UCSD-AML1 (cell line): ENCODE results near the gene MAML1.

Source experiments
- DNase-seq: peaks from one replicate; lab custom pipeline; 2025; ENCODE audit not compliant: unreplicated experiment; lab: John Stamatoyannopoulos, UW

The MAML1 gene

DNA sequence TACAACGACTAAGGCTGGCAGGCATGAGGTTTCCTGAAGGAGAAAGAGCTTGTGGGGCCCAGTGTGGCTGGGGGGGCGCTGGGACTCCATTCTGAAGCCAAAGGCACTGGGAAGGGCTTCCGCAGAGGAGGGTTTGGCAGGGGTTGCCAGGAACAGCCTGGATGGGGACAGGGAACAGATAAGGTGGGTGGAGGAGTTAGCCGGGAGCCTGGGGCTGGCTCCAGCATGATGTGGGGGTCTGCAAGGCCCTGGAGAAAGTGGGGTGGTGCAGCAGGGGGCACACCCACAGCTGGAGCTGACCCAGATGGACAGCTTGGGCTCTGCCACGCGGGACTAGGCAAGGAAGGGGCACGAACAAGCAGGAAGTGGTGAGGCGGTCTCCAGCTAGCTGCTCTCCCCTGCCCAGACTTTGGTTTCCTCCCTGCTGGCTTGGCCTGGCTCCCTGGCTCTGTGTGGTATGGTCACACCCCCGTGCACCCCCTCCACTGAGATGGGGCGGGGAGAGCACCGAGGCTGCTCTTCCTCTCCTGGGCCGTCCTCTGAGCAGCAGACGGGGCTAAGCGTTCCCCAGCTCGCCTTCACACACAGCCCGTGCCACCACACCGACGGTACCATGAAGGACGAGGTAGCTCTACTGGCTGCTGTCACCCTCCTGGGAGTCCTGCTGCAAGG lies 61.0 kb downstream of the MAML1 start, which contains the start of gene LTC4S:
Gene LTC4S, plus strand, starts transcription at position 519 of the 672 bp plus-strand sequence. Its CDS starts 95 bp downstream, at position 614.
- peak; percentile 89 for DNase-seq

DNA sequence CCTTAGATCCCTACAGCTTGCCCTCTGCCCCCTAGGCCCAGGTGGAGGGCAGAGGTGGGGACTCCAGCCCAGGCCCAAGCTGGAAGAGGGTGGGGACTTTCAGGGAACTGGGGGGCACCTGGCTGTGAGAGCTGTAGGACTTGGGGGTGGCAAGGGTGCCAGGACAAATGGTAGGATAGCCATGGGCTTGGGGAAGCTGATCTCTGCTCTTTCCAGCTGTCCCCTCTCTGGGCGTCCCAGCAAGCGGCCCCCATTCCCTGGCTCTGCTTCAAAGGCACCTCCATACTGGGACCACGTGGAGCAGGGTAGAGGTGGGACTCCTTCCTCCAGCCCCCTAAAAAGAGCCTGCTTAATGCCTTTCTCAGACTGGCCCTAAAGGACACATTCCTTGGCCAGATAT lies 61.5 kb downstream of the MAML1 start:
- no peak for DNase-seq

DNA sequence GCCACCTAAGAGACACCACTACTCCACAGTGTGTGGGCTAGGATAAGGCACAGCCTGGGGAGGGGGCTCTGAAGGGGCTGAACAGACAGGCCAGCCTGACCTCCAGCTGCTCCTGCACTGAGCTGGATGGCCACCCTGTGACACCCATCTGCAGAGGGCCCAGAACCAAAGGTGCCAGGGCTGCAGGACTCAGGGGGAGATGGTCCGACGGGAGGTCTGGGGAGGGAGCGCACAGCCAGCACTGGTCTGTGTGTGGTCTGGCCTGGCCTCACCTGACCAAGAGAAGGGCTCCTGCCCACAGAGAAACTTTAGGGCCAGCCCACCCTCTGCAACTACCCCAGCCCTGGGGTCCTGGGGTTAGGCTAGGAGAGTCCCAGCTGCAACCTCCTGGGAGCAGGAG lies 62.0 kb downstream of the MAML1 start:
- no peak for DNase-seq

DNA sequence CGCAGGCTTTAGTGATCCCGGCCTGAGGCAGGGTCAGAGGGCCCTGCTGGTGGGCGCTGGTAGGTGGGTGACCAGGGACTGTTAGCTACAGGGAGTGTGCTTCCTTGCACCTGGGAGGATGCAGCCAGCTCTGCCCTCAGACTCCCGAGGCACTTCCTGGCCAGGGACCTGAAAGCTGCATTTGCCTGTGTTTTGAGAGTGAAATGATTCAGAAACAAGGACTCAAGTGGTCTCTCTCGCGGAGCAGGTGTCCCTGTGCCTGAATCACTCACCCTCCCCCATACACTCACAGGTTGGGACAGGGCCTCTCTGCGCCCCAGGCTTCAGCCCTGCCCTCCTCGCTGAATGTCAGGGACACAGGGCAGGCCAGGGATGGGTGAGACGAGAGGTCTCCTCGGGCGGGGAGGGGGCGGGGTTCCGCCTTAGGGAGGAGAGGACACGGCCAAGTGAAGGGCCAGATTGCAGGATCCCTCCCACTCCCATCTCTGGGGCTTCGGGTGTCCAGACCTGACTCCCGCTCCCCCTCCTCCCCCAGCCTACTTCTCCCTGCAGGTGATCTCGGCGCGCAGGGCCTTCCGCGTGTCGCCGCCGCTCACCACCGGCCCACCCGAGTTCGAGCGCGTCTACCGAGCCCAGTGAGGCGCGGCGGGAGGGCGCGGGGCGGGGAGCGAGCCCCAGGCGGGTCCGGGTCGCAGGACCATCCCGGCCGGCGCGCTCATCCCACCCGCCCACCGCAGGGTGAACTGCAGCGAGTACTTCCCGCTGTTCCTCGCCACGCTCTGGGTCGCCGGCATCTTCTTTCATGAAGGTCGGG lies 62.6 kb downstream of the MAML1 start:
- peak; percentile 31 for DNase-seq

DNA sequence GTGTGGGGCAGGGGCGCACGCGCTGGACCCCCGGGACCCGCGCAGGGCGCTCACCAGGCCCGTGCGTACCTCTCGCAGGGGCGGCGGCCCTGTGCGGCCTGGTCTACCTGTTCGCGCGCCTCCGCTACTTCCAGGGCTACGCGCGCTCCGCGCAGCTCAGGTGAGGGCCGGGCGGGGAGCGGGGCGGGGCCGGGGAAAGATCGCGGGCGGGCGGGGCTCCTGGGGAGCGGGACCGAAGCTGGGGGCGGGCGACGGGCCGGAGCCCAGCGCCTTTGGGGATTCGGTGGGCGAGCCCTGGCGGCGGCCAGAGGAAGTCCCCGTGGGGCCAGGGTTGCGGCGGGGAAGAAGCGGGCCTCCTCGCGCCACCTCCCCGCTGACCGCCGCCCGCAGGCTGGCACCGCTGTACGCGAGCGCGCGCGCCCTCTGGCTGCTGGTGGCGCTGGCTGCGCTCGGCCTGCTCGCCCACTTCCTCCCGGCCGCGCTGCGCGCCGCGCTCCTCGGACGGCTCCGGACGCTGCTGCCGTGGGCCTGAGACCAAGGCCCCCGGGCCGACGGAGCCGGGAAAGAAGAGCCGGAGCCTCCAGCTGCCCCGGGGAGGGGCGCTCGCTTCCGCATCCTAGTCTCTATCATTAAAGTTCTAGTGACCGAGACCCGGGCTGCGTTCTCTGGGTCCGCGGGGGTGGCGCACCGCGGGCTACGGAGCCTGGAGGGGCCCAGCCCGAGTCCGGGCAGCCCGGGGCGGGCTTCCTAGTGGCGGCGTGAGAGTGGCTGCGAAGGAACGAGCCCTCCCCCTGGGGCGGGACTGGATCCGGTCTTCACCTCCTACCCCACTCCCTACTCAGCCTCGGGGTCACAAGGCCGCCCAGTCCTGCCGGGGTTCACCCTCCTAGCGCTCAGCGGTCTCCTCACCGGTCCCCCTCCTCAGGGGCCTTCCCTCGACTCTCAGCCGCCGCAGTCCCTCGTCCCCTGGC lies 63.5 kb downstream of the MAML1 start:
- peak; percentile 87 for DNase-seq

DNA sequence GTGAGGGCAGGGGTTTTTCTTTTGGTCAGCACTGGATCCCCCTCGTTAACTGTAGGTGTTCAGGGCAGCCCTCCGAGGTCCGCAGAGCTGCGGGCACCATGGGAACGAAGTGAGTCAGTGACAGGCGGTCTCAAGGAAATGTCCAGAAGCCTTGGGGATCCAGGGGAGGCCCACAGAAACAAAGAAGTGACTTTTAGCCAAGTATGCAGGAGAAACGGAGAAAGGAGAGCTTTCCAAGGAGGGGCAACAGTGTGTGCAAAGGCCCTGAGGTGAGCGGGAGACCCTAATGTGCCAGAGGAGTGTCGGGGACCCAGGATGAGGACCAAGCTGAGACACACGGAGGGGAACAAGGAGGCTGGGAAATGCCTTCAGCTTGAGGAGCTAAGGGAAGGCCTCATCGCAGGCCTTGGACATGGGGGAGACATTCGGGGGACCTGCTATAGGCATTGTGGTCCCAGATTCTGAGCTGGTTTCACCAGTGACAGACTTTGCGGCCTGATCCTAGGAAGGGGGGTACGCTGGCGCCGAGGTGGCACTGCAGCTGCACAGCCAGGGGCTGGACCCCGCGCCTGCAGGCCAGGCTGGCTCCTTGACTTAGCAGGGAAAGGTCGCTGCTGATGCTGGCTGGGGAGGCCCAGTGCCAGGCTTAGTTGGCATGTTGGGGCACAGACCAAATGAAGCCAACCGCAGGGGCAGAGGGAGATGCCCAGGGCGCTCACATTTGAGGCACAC lies 64.4 kb downstream of the MAML1 start:
- no peak for DNase-seq

DNA sequence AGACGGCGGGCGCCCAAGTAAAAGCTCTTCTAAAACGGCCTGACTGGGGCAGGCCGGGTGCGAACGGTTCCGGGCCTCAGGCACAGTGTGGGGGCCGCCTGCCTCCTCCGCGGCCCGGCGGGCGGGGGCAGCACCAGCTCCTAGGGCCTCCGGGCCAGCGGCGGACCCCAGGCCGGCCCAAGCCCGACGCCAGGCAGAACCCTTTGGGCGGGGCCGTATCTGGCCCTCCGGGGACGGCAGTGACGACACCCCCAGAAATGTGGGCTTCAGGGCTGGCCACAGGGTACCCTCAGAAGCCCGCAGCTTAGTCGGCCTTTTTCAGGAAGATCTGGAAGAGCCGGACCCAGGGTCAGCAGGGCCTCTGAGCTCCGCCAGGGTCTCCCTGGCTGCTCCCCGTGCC lies 65.1 kb downstream of the MAML1 start:
- DNase-seq: no peak

DNA sequence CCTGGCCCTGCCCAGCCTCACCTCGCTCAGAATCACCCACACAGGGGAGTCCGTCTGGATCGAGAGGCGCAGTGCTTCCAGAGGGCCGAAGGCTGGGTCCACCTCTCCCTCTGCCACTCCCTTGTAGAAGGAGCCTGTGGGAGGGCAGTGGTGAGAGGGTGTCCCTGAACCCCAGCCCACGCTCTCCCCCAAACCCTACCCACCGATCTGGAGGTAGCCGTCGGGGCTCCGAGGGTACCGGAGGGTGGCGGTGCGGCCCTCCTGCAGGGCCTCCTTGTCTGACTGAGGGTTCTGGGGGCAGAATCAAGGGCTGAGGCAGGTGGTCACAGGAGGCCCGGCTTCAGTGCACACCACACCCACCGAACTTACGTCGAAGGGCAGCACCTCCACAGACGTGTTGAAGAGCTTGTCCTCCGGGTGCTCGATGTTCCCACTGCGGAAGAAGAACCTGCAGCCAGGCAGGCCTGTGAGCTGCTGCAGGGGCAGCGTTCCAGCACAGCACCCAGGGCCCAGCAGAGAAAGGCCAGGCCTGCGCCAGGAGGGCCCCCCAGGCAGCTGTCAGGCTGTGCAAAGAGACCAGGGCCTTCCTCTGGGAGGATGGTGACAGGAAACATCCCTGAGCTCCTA lies 65.6 kb downstream of the MAML1 start:
- DNase-seq: no peak

DNA sequence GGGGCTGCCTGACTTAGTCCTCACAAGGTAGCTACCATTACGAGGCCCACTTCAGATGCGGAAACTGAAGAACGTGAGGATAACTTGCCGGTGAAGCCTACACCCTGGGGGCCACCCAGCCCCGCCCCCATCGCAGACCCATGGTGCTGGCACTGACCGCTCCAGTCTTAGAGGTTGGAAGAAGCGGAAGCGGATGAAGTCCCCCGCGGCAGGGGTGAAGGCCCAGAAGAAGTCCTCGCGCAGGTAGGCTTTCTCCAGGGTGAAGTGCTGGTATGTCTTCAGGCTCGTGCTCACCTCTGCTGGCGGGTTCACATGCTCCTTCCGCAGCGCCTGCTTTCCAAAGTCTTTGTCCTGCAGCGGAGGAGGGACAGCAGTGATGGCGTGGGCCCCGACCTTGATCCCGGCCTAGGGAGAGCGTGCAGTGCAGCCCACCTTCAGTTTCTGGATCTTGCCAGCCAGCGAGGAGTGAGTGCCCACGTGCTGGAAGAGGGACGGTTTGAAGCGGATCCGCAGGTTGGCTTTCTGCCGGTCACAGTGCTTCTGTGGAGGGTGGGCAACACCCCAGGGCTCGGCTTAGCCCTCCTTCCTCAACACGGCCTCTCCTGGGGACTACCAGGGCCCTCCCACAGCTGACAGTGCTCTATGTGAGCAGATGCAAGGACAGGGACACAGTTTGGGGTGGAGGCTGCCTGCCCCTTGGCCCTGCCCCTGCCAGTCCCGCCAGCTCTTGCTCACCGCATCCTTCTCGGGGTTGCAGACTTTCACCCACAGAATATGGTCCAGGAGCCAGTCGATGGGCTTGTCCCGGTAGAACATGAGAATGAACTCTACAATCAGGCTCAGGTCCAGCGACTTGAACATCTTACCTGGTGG lies 66.4 kb downstream of the MAML1 start:
- no peak for DNase-seq

DNA sequence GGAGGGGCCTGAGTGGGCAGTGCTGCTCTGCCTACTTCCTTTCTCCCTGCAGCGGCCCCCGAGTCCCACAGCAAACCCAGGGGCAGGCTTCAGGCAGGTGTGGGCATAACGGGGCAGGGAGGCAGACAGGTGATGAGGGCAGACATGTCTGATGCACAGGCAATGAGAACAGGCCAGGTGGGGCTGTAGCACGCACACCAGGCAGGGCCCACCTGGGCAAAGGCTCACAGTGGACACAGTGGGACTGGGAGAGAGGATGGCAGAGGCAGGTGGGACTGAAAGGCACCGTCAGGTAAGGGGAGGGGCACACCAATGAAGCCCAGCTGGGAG lies 67.0 kb downstream of the MAML1 start:
- no peak for DNase-seq

DNA sequence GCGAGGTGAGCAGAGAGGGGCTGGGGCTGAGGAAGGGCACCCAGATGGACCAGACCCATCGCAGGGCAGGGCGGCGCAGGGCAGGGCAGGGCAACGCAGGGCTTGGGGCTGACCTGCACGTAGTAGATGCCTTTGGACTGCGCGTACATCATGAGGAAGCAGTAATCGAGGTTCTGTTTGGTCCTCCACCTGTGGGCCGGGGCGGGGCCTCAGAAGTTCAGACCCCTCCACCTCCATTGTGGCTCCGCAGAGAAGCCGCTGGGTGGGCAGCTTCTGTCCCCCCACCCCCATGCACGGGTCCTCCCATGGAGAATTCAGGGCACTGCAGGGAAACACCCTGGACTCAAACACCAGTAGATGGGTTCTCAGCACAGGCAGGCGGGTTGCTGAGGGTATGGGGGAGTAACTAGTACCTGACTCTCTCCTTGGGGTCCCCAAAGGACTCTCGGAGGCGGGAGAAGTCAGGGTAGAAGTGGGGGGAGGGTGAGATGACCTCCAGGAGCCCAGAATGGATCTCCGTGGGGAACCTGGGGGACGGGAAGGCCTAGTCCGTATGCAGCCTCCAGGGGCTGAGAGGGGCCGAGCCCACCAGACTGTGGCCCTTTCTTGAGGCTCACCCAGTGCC lies 67.6 kb downstream of the MAML1 start:
- no peak for DNase-seq

DNA sequence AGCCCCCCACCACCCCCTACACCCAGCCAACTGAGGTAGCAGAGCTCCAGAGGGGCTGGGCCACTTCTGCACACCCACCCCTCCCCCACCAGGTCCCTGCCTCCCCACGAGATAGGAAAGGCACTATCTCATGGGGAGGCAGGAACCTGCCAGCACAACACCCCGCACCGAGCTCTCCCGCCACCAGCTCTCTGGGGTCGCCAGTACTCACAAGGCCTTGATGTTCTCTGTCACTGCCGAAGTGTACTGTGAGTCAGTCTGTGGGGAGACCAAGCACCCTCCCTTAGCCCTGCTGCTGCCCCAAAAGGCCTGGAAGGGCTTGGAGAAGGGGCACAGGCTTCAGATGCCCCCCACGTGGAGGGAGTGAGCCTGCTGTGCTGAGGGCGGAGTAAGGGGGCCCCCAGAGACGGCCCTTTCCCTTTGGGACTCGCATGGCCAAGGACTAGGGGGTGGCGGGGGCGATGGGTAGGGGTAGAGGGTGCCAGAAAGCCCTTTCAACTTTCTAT lies 68.1 kb downstream of the MAML1 start:
- no peak for DNase-seq

DNA sequence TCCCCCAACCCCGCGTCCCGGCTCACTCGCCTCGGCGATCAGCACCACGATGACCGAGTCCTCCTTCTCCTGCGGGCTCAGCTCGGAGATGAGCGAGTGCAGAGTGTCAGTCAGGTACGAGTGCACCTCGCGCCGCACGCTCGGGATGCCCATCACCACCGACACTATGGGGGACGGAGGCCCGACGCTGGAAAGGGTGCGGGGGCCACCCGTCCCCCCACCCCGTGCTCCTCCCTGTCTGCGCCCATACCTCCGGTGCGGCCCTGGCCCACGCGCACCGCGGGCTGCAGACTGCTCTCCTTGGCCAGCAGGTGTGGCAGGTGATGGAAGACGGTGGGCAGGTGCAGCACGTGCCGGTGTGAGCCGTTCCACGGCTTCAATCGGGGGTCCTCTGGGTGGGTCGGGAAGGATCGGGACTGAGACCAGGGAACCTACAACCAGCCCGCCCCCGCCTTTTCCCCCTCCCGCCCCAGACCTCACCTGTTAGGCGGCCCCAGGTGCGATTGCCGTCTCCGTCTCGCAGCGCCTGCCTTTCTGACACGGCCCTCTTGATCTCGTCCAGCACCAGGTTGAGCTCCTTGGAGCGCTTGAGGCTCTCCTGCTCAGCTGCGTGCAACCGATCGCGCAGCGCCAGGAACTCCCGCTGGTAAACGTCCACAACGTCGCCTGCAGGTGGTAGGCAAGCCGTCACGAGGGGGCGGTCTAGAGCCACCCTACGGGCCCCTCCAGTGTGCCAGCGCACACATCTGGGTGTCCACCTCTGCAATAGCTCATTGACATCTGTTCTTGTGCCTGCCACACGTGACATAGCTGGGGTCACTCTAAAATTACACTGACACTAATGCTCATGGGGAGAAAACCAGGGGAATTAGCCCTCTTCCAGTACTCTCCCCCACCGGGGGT lies 68.9 kb downstream of the MAML1 start:
- peak; percentile 47 for DNase-seq

DNA sequence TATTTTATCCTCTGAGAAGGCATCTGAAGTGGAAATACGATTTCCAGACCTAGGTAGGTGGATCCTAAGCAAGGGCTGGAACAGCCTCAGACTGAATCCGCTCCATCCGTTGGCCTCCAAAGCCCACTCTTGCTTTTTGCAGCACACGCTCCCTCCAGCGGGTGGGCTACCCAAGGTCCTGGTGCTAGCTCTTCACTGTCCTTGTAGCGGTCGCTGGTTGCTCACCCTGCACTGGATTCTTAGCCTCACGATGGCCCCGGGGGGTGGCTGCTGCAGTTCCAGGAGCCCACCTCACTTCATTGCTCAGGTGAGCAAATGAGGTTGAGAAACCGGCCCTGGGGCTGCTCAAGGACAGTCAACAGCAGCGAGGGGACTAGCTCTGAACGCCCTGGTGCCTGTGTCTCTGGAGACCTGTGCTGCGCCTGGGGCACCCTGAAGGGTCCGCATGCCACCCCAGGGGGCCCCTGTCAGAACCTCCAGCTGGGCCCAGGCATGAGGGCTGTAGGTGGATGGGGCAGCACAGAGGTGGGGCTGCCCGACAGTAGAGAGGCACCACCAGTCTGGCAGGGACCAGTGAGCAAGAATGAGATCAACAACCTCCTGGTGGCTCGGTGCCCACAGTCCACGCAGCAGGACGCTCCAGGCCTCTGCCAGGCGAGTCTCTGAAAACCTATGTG lies 69.7 kb downstream of the MAML1 start:
- no peak for DNase-seq

DNA sequence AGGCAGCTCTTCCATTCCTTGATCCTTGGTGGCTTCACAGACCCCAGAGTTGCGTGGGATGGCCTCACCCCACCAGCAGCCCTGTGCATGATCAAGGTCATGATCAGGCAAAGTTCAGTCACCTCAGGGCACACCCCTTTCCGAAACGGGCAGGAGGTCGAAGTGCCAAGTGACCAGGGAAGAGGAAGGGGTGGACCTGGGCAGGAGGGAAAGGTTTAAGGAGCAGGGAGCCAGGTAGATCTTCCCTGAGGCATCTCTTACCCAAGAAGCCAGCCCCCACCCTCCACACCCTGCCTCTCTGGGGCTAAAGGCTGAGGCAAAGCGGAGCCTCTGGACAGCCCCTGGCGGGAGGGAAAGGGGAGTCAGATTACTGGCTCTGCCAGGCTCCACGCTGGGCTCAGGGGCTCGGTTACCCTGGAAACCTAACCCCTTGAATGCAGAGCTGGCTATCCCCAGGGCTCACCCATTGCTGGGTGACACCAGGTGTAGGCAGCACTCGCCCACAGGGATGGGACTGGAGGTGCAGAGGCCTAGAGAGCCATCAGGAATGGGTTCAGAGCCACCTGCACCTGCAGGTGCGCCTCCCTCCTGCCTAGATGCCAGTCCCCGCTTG lies 70.4 kb downstream of the MAML1 start:
- DNase-seq: no peak

DNA sequence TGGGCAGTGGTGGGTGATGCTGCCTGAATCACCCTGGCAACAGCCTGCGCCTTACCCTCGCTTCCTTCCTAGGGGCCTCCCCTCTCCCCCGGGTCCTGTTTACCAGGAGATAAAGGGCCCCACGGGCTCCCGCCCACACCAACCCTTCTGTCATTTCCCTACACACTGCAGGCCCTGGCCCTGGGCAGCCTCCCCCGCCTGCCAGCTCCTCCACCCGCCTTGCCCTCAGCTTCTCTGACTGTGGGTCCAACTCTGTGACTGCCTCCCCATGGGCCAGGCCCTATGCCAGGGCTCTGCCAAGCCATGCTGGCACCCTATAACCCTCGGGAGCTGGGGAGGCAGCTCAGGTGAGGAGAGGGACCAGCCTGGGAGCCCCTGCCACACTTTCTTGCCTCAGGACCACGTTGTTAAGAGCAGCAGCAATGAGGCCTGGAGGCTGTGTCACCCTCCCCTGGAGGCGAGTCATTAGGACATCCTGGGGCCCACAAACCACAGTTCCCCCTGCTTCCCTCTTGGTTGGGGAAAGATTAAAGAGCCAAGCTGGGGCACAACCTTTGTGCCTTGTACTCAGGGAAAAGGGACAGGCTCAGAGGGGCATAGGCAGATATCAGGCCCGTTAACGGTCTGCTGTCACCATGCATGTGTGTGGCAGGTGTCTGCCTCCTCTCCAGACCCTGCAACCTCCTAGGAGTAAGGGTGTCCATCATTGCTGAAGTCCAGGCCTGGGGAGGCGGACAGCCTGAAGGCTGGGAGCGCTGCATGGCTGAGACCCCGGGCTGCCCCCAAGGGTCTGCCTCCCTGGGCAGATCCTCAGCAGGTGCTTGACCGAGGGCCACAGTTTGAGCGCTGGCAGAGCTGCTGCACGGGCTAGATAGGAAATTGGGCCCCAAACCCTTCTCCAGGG lies 71.3 kb downstream of the MAML1 start:
- DNase-seq: peak; percentile 87
